Measurements from ENCODE around the gene MAST4.
"Not testable (repeated sequence)": the region's sequence is repeated elsewhere in the genome, so short reads cannot be mapped to it uniquely, and the experiment has no call there.

MAST4 gene

GRCh38 chr5:67102708-67103107, 506.5 kb downstream of the MAST4 start:
- DNase-seq (ENCODE audit: low spot score) (no peak), FAIRE-seq (no peak)

GRCh38 chr5:67104859-67105258, 508.7 kb downstream of the MAST4 start:
- FAIRE-seq, result no peak

GRCh38 chr5:67105270-67105669, 509.1 kb downstream of the MAST4 start:
- DNase-seq (ENCODE audit: low spot score) (no peak), FAIRE-seq (no peak)

More at GRCh38 chr5:67104859-67105258, 508.7 kb downstream of the MAST4 start:
- DNase-seq (ENCODE audit: low spot score), result no peak

GRCh38 chr5:67106626-67107342, 510.6 kb downstream of the MAST4 start:
- FAIRE-seq, result no peak
- no peak for DNase-seq (ENCODE audit: low spot score)

GRCh38 chr5:67111779-67112178, 515.6 kb downstream of the MAST4 start:
- FAIRE-seq (no peak), DNase-seq (ENCODE audit: low spot score) (no peak)

GRCh38 chr5:67115246-67115645, 519.1 kb downstream of the MAST4 start:
- DNase-seq (ENCODE audit: low spot score) (no peak), FAIRE-seq (no peak)

- DNase-seq (ENCODE audit: low spot score) (no peak), FAIRE-seq (no peak)
Observed at GRCh38 chr5:67115817-67116216, 519.6 kb downstream of the MAST4 start.

GRCh38 chr5:67118050-67118620, 521.9 kb downstream of the MAST4 start:
- FAIRE-seq, result no peak
- no peak for DNase-seq (ENCODE audit: low spot score)

- no peak for FAIRE-seq
- DNase-seq (ENCODE audit: low spot score), result no peak
Observed at GRCh38 chr5:67119010-67119409, 522.8 kb downstream of the MAST4 start.

- no peak for DNase-seq (ENCODE audit: low spot score)
- FAIRE-seq, result no peak
Observed at GRCh38 chr5:67120032-67120431, 523.8 kb downstream of the MAST4 start.

GRCh38 chr5:67123819-67124218, 527.6 kb downstream of the MAST4 start:
- FAIRE-seq (no peak), DNase-seq (ENCODE audit: low spot score) (no peak)

GRCh38 chr5:67124556-67124955, 528.4 kb downstream of the MAST4 start:
- FAIRE-seq (no peak), DNase-seq (ENCODE audit: low spot score) (no peak)

GRCh38 chr5:67127347-67127895, 531.2 kb downstream of the MAST4 start:
- not testable (repeated sequence) for DNase-seq (ENCODE audit: low spot score); FAIRE-seq

GRCh38 chr5:67129768-67130167, 533.6 kb downstream of the MAST4 start:
- DNase-seq (ENCODE audit: low spot score) (no peak), FAIRE-seq (no peak)

- FAIRE-seq, result no peak
- no peak for DNase-seq (ENCODE audit: low spot score)
Observed at GRCh38 chr5:67133217-67133616, 537.0 kb downstream of the MAST4 start.

GRCh38 chr5:67133776-67134175, 537.6 kb downstream of the MAST4 start:
- no peak for DNase-seq (ENCODE audit: low spot score)
- FAIRE-seq, result no peak

- DNase-seq (ENCODE audit: low spot score), result no peak
- no peak for FAIRE-seq
Observed at GRCh38 chr5:67135381-67135984, 539.3 kb downstream of the MAST4 start.

GRCh38 chr5:67139030-67139429, 542.8 kb downstream of the MAST4 start:
- DNase-seq (ENCODE audit: low spot score), result no peak
- no peak for FAIRE-seq

GRCh38 chr5:67140413-67140812, 544.2 kb downstream of the MAST4 start:
- no peak for DNase-seq (ENCODE audit: low spot score)
- FAIRE-seq, result no peak

GRCh38 chr5:67141644-67142043, 545.5 kb downstream of the MAST4 start:
- FAIRE-seq (no peak), DNase-seq (ENCODE audit: low spot score) (no peak)

- DNase-seq (ENCODE audit: low spot score) (no peak), FAIRE-seq (no peak)
Observed at GRCh38 chr5:67142816-67143215, 546.6 kb downstream of the MAST4 start.

GRCh38 chr5:67143549-67143948, 547.4 kb downstream of the MAST4 start:
- FAIRE-seq (no peak), DNase-seq (ENCODE audit: low spot score) (no peak)
